Measurements from ENCODE around the gene SHISA9. TPM values are rescaled to one million over a fixed set of nuclear protein-coding genes. Genes with fewer than 3 reads are reported as not detected.
A peak's percentile ranks its signal among the peaks of the same experiment; 100 is the strongest.

Gene SHISA9
- total RNA-seq, 1 experiment from 2014 or later: 0.34 TPM

GRCh38 chr16:13021996-13022395 lies 120.6 kb downstream of the SHISA9 start:
- peak; percentile 85 for DNase-seq (ENCODE audit: low read depth)

GRCh38 chr16:13029786-13030185 lies 128.4 kb downstream of the SHISA9 start:
- DNase-seq (ENCODE audit: low read depth): no peak

- DNase-seq (ENCODE audit: low read depth): no peak
Measured at GRCh38 chr16:13030769-13031168, 129.4 kb downstream of the SHISA9 start.

- no peak for DNase-seq (ENCODE audit: low read depth)
Measured at GRCh38 chr16:13032911-13033310, 131.5 kb downstream of the SHISA9 start.

GRCh38 chr16:13036600-13036999 lies 135.2 kb downstream of the SHISA9 start:
- peak; percentile 49 for DNase-seq (ENCODE audit: low read depth)

- DNase-seq (ENCODE audit: low read depth): peak; percentile 13
Measured at GRCh38 chr16:13038591-13038990, 137.2 kb downstream of the SHISA9 start.

- DNase-seq (ENCODE audit: low read depth): no peak
Measured at GRCh38 chr16:13039526-13039925, 138.1 kb downstream of the SHISA9 start.

GRCh38 chr16:13041180-13041579 lies 139.8 kb downstream of the SHISA9 start:
- no peak for DNase-seq (ENCODE audit: low read depth)

- no peak for DNase-seq (ENCODE audit: low read depth)
Measured at GRCh38 chr16:13041646-13042290, 140.4 kb downstream of the SHISA9 start.

- no peak for DNase-seq (ENCODE audit: low read depth)
Measured at GRCh38 chr16:13042291-13042685, 140.9 kb downstream of the SHISA9 start.

GRCh38 chr16:13046061-13046821 lies 144.8 kb downstream of the SHISA9 start:
- no peak for DNase-seq (ENCODE audit: low read depth)

GRCh38 chr16:13047276-13047675 lies 145.9 kb downstream of the SHISA9 start:
- no peak for DNase-seq (ENCODE audit: low read depth)

- DNase-seq (ENCODE audit: low read depth): no peak
Measured at GRCh38 chr16:13049688-13050087, 148.3 kb downstream of the SHISA9 start.

GRCh38 chr16:13052431-13052830 lies 151.0 kb downstream of the SHISA9 start:
- DNase-seq (ENCODE audit: low read depth): no peak

GRCh38 chr16:13055480-13055879 lies 154.1 kb downstream of the SHISA9 start:
- DNase-seq (ENCODE audit: low read depth): no peak

GRCh38 chr16:13056607-13057006 lies 155.2 kb downstream of the SHISA9 start:
- DNase-seq (ENCODE audit: low read depth): no peak

GRCh38 chr16:13060932-13061331 lies 159.5 kb downstream of the SHISA9 start:
- no peak for DNase-seq (ENCODE audit: low read depth)

GRCh38 chr16:13061691-13062090 lies 160.3 kb downstream of the SHISA9 start:
- DNase-seq (ENCODE audit: low read depth): no peak

- DNase-seq (ENCODE audit: low read depth): no peak
Measured at GRCh38 chr16:13062219-13062618, 160.8 kb downstream of the SHISA9 start.

- no peak for DNase-seq (ENCODE audit: low read depth)
Measured at GRCh38 chr16:13063457-13063856, 162.1 kb downstream of the SHISA9 start.

GRCh38 chr16:13064821-13065220 lies 163.4 kb downstream of the SHISA9 start:
- no peak for DNase-seq (ENCODE audit: low read depth)

- DNase-seq (ENCODE audit: low read depth): no peak
Measured at GRCh38 chr16:13067648-13068047, 166.2 kb downstream of the SHISA9 start.

- DNase-seq (ENCODE audit: low read depth): no peak
Measured at GRCh38 chr16:13068912-13069583, 167.7 kb downstream of the SHISA9 start.
